BJ (cell line): ENCODE results near the gene STAP2. TPM values are rescaled to one million over a fixed set of nuclear protein-coding genes. Genes with fewer than 3 reads are reported as not detected.
A peak's percentile ranks its signal among the peaks of the same experiment; 100 is the strongest.

Experiments used
- CTCF ChIA-PET: fragments of 350-600 bp; formaldehyde crosslinking; extraction: SDS; loops from one replicate; lab custom pipeline; 2021; ENCODE audit warnings: antibody characterized with exemption, inconsistent platforms; lab: Yijun Ruan, JAX
- POLR2A ChIA-PET: fragments of 300-600 bp; sonication (Branson Sonifier 250); formaldehyde crosslinking; extraction: SDS; loops from one replicate; lab custom pipeline; 2021; ENCODE audit warnings: antibody characterized with exemption; lab: Charles Lee
- DNase-seq: peaks from one replicate; pipeline ENCODE4 v3.0.0-alpha.2; 2011; ENCODE audit warnings: low read depth
- H3K27me3 ChIP-seq: 2 replicates; pipeline ENCODE4 v1.6.0; 2011; ENCODE audit warnings: low read length; ENCODE audit not compliant: control insufficient read depth, insufficient read depth
- H3K36me3 ChIP-seq: 2 replicates; pipeline ENCODE4 v1.5.1; 2011; ENCODE audit warnings: low read length; ENCODE audit not compliant: control insufficient read depth, insufficient read depth
- H3K4me3 ChIP-seq: 2 replicates; pipeline ENCODE4 v1.5.1; 2011; ENCODE audit warnings: low read depth, mild to moderate bottlenecking, control low read depth, low read length
- polyA plus RNA-seq: library from polyadenylated mRNA; depleted of rRNA; stranded (reverse); fragments of >200 nt; gene quantifications from 2 replicates; pipeline ENCODE4 v1.2.3, GENCODE V29; 2011
- TF ChIP-seq, protein P1 (sequence below): IDR thresholded peaks from 2 replicates; pipeline ENCODE4 v1.5.1; 2011; ENCODE audit warnings: low read depth, mild to moderate bottlenecking, control low read depth, inconsistent platforms, low read length, moderate library complexity; ENCODE audit not compliant: insufficient read depth

Gene STAP2
- polyA plus RNA-seq, 1 experiment = 7.8 TPM

DNA sequence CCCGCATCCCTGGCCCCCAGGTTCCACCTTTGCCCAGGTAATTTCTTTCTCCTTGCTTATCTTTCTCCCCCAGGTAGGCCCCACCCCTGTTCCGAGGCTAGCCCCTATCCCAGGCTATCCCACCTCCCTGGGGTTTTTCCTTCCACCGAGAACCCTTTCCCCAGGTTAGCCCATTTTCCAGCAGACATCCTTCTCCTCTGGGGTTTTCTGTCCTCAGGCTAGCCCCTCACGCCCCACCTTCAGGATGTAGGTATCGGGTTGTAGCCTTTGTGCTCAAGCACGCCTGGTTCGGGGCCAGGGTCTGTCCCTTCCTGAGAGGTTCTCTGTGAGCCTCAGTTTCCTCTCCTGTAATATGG is 33.4 kb downstream of the STAP2 start:
- no peaks in the 10 kb centered on the region for H3K27me3 ChIP-seq
- POLR2A ChIA-PET = no interaction called here
- TF ChIP-seq, protein P1, sequence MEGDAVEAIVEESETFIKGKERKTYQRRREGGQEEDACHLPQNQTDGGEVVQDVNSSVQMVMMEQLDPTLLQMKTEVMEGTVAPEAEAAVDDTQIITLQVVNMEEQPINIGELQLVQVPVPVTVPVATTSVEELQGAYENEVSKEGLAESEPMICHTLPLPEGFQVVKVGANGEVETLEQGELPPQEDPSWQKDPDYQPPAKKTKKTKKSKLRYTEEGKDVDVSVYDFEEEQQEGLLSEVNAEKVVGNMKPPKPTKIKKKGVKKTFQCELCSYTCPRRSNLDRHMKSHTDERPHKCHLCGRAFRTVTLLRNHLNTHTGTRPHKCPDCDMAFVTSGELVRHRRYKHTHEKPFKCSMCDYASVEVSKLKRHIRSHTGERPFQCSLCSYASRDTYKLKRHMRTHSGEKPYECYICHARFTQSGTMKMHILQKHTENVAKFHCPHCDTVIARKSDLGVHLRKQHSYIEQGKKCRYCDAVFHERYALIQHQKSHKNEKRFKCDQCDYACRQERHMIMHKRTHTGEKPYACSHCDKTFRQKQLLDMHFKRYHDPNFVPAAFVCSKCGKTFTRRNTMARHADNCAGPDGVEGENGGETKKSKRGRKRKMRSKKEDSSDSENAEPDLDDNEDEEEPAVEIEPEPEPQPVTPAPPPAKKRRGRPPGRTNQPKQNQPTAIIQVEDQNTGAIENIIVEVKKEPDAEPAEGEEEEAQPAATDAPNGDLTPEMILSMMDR = no peak
- DNase-seq = no peak
- H3K4me3 ChIP-seq = no peak overlapping the region; the same call in 1 of the 2 replicates
- CTCF ChIA-PET = interaction anchor here (1.3 kb wide), 1 partner anchor 47 kb away, joined by 5 read pairs; no protein-coding TSS in a partner anchor
- H3K36me3 ChIP-seq = peaks cover 3% of the 10 kb centered on the region

DNA sequence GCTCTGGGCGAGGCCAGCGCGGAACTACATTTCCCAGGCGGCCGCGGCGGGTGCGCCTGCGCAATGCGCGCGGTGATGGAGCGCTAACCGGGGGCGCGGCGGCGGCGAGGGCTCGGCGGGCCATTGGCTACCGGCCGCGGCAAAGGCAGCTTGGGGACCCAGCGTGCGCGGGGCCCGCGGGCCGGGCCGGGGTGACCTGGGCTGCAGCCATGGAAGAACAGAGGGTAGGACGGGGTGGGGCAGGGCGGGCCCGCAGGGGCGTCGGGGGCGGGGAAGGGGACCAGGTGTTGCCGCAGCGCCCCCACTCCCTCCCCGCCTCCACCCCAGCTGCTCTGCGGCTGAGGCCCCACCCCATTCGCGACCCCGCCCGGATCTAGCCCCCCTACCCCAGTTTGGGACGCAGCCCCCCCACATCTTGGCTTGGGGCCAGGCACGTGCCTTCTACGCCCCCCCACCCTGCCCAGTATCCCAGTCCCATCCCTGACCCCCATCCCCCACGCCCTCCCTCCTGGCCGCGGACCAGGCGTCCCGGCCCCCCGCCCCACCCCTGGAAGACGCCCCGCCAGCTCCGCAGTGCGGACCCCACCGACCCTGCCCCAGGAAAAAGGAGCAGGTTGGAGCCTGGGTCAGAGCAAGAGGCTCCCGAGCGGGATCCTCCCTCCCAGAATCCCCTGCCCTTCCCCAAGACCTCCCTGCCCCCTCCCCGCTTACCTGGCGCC is 33.9 kb downstream of the STAP2 start, which contains the start of gene FSD1:
Gene FSD1, plus strand, starts transcription at position 61 of the 719 bp plus-strand sequence. Its CDS starts 149 bp downstream, at position 210.
- Histone ChIP-seq H3K27me3 (no peaks in the 10 kb centered on the region), H3K36me3 (peaks cover 3% of the 10 kb centered on the region), H3K4me3 (peak within 1 kb of the TSS; percentile 64)
- ChIA-PET POLR2A (interaction anchor here (0.6 to 0.7 kb wide), 2 partner anchors 16 to 89 kb away, joined by 3 to 24 read pairs; no protein-coding TSS in a partner anchor), CTCF (interaction anchor here (1.0 to 1.3 kb wide), 2 partner anchors 48 kb away, joined by 3 to 5 read pairs; no protein-coding TSS in a partner anchor)
- TF ChIP-seq, protein P1 = no peak
- DNase-seq = no peak

DNA sequence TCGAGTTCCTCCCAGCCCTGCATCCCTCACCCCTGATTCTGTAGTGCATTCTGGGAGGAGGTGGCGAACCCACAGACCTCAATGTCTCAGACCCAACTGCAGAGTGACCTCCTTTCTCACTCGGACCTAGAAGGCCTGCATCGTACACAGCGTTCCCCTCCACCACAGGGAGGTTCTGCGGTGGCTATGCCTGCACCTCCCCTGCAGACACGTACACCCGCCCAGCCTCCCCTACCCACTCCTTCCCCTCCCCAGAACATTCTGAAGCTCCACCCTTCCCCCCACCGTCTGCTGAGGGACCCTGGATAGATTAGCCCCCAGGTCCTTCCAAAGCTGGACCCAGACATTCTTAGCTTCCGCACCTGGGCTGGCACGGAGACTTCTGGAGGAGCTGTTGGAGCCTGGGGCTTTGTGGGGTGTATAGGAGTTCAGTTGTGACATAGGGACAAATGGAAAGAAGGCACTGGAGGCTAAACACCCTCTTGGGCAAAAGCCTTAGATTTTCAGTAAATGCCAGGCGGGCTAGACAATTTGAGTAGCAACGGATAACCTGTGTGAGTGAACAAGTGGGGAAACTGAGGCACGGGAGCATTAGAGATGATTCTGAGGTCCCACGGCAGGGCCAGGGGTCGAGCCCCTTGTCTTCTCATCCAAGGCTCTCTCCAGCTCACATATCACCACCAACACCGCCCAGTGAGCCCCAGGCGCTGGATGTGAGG is 34.6 kb downstream of the STAP2 start:
- ChIA-PET POLR2A (interaction anchor here (0.7 kb wide), 1 partner anchor 17 kb away, joined by 3 read pairs; no protein-coding TSS in a partner anchor), CTCF (interaction anchor here (1.0 kb wide), 1 partner anchor 49 kb away, joined by 3 read pairs; no protein-coding TSS in a partner anchor)
- Histone ChIP-seq H3K36me3 (peaks cover 3% of the 10 kb centered on the region; the same call in 1 of the 2 replicates), H3K4me3 (no peak overlapping the region), H3K27me3 (no peaks in the 10 kb centered on the region)
- TF ChIP-seq, protein P1 = no peak
- no peak for DNase-seq

DNA sequence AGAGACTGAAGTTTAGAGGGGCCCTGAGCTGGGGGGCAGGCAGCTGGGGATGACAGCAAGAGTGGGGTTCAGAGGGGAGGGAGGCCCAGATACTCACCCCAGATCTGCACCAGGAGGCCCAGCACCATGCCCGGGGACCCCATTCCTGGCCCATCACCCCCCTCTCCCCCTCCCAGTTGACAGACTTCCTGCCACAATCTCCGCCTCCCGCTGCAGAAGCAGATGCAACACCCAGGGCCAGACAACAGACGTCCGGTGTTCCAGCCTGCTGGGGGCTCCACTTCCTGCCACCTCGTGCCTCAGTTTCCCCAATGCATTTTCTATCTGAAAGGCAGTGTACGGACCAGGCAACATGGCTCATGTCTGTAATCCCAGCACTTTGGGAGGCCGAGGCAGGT is 36.4 kb downstream of the STAP2 start, which contains the start of gene TMIGD2:
Gene TMIGD2, minus strand, starts transcription at position 147 of the 398 bp plus-strand sequence. Its CDS starts 4 bp downstream, at position 143.
- POLR2A ChIA-PET = no interaction called here
- no peak for DNase-seq
- Histone ChIP-seq H3K27me3 (no peaks in the 10 kb centered on the region), H3K36me3 (no peaks in the 10 kb centered on the region), H3K4me3 (no peak within 1 kb of the TSS)
- TF ChIP-seq, protein P1 = no peak
- CTCF ChIA-PET = no interaction called here
